GM11168 (cell line): ENCODE results near the gene MAGED4B.
"Not testable (repeated sequence)": the region's sequence is repeated elsewhere in the genome, so short reads cannot be mapped to it uniquely, and the experiment has no call there.

ENCODE experiments used
- in situ Hi-C: fragments of 300-500 bp; cut with MboI; formaldehyde crosslinking; loops from one replicate; pipeline ENCODE4 v1.12.0; 2022; ENCODE audit warnings: low sequenced_read_pairs; ENCODE audit not compliant: unreplicated experiment

MAGED4B gene

GRCh38 chrX:52068666-52069640 is at the start of gene MAGED4B:
TSS of gene MAGED4B (minus strand) at chrX:52069183. CDS start at chrX:52068172, 1,011 bp downstream.
- in situ Hi-C loops, result not testable (repeated sequence)

- in situ Hi-C loops, result no loop called here
Observed at GRCh38 chrX:52118262-52118661, 49.3 kb upstream of the MAGED4B start.

GRCh38 chrX:52082578-52082977 is 13.6 kb upstream of the MAGED4B start:
- in situ Hi-C loops, result no loop called here

GRCh38 chrX:52078131-52078530 is 9.1 kb upstream of the MAGED4B start:
- in situ Hi-C loops, result no loop called here

GRCh38 chrX:52042288-52042687 is 26.7 kb downstream of the MAGED4B start:
- in situ Hi-C loops, result not testable (repeated sequence)

GRCh38 chrX:52034211-52034610 is 34.8 kb downstream of the MAGED4B start:
- in situ Hi-C loops, result no loop called here

- in situ Hi-C loops, result no loop called here
Observed at GRCh38 chrX:52031371-52031770, 37.6 kb downstream of the MAGED4B start.

- in situ Hi-C loops, result no loop called here
Observed at GRCh38 chrX:52015794-52016193, 53.2 kb downstream of the MAGED4B start.
